Right hindlimb (tissue), 1 donor: ENCODE measurements around the gene FKBP11.
"Not testable (repeated sequence)": the region's sequence is repeated elsewhere in the genome, so short reads cannot be mapped to it uniquely, and the experiment has no call there.

Source experiments
- DNase-seq: peaks from one replicate; pipeline ENCODE4 v3.0.0-alpha.2; 2018

Gene FKBP11

GRCh38 chr12:48954841-48955501 is 29.7 kb upstream of the FKBP11 start:
- no peak for DNase-seq

- DNase-seq, result no peak
Measured at GRCh38 chr12:48954061-48954460, 28.8 kb upstream of the FKBP11 start.

- DNase-seq, result no peak
Measured at GRCh38 chr12:48952691-48953090, 27.4 kb upstream of the FKBP11 start.

GRCh38 chr12:48947727-48948126 is 22.4 kb upstream of the FKBP11 start:
- no peak for DNase-seq

GRCh38 chr12:48946943-48947342 is 21.7 kb upstream of the FKBP11 start:
- DNase-seq, result no peak

- no peak for DNase-seq
Measured at GRCh38 chr12:48946205-48946604, 20.9 kb upstream of the FKBP11 start.

DNA sequence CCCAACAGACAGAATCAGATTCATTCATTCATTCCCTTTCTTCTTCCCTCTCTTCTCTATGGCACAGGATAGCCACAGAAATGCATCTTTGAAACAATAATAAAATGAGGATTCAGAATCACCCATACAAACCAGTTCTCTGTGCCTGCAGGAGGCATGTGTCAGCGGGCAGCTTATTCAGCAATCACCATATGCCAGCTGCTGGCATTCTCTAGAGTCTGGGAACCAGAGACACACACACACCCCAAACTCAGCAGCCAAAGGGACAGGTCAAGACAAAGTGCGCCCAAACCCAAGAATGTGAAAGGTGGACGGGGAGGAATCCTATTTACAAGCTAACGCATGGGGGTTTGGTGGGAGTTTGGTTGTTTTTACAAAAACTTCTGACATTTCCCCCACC is 17.9 kb upstream of the FKBP11 start:
- no peak for DNase-seq

- no peak for DNase-seq
Measured at GRCh38 chr12:48940181-48940580, 14.9 kb upstream of the FKBP11 start.

- DNase-seq, result no peak
Measured at GRCh38 chr12:48938805-48939204, 13.5 kb upstream of the FKBP11 start.

DNA sequence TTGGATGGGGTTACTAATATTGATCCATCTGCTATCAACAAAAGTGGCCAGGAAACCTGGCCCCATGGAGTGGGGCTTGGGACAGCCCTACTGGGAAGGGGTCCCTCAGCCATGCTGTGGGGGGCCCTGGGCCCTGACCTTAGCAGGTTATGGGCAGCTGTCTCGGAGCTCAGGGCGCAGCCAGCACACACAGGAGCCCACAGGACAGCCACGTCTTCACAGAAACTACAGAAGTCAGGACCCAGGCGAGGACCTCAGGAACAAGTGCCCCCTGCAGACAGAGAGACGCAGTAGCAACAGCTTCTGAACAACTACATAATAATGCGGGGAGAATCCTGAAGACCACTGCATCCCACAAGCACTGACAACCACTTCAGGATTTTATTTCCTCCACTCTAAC is 11.9 kb upstream of the FKBP11 start:
- DNase-seq, result no peak

DNA sequence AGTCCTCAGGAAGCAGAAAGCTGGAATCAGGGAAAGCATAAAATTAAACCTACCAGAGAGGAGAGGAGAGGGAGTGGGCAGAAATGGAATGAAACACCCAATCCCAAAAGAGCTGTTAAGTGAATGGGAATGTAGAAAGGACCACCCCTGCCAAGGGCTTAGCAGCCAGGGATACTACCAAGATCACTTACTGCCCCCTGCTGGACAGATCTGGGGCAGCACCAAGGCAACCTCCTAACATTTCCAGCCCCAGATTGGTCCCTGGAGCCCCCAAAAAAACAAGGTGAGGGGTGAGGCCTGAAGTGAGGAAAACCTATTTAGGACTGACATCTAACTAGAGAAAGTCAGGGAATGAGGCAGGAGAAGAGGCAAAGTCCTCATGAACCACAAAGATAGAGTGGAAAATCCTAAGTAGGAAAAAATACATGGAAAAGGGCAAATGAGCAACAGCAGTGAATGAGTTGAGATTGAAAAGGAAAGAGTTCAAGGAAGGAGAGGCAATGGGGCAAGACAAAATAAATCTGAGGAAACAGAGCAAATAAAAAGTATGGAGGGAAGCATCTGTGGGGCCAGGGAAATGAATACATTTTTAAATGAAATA is 11.2 kb upstream of the FKBP11 start:
- peak; percentile 77 for DNase-seq

- DNase-seq, result no peak
Measured at GRCh38 chr12:48934312-48934706, 9.0 kb upstream of the FKBP11 start.

GRCh38 chr12:48933664-48934311 is 8.5 kb upstream of the FKBP11 start:
- no peak for DNase-seq

DNA sequence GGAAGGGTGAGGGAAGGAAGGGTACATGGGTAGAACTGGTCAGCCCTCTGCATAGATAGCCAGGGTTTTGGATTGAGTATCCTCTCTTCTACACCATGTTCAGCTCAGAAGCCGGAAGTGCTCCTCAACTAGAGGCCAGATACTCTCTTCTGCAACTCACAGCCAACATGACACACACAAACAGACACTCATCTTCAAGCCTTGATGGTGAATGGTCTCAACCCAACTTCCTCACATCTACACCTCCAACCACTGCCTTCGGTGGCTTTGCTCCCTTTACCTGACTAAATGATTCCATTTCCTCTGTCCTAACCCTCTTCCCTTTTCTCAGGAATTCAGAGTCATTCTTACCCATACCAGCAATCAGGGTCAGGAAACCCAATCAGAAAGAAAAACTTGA is 7.6 kb upstream of the FKBP11 start:
- no peak for DNase-seq

- DNase-seq, result no peak
Measured at GRCh38 chr12:48930475-48930874, 5.2 kb upstream of the FKBP11 start.

GRCh38 chr12:48929551-48929950 is 4.3 kb upstream of the FKBP11 start:
- DNase-seq, result no peak

- no peak for DNase-seq
Measured at GRCh38 chr12:48927261-48927660, 2.0 kb upstream of the FKBP11 start.

GRCh38 chr12:48924617-48925303 is 532 bp downstream of the FKBP11 start:
- peak; percentile 81 for DNase-seq

GRCh38 chr12:48923117-48923516 is 2.2 kb downstream of the FKBP11 start:
- no peak for DNase-seq

GRCh38 chr12:48917857-48918537 is 7.3 kb downstream of the FKBP11 start:
- DNase-seq, result no peak

DNA sequence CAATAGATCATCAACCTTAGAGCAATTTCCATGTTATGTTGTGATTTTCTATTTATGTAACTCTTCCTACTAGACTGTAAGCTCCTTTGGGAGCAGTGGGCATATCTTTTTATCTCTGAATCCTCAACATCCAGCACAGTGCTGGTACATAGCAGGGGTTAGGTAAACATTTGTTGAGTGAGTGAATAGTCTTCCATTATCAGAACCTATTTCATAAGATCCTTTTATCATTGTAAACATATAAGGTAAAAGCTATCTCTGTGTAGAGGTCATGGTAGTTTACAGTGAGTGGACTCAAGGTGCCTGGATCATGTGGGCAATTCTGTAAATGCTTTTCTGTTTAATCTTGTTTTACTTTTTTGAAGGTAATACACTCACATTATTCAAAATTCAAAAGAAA is 15.1 kb downstream of the FKBP11 start:
- DNase-seq, result no peak

DNA sequence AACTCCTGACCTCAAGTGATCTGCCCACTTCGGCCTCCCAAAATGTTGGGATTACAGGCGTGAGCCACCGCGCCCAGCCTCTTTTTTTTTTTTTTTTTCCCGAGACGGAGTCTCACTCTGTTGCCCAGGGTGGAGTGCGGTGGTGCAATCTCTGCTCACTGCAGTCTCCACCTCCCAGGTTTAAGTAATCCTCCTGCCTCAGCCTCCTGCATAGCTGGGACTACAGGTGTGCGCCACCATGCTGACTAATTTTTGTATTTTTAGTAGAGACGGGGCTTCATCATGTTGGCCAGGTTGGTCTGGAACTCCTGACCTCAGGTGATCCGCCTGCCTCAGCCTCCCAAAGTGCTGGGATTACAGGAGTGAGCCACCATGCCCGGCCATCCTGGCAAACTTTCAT is 15.6 kb downstream of the FKBP11 start:
- not testable (repeated sequence) for DNase-seq

GRCh38 chr12:48907245-48907644 is 18.0 kb downstream of the FKBP11 start:
- DNase-seq, result no peak
